ENCODE measurements around the gene KHDC4. TPM values are rescaled to one million over a fixed set of nuclear protein-coding genes. Genes with fewer than 3 reads are reported as not detected.
A peak's percentile ranks its signal among the peaks of the same experiment; 100 is the strongest.

Gene KHDC4
- total and polyA plus RNA-seq, 10 of the 15 experiments (the other 5 are each of a cell fraction or from before 2014, with no cell fraction given) = 11.7 to 109 (median 41.9) TPM

GRCh38 chr1:155911156-155912055 is 22.8 kb downstream of the KHDC4 start, which contains the start of gene RIT1 (continued):
- TF ChIP-seq IRF5 (IDR thresholded peaks at IDR 0.05; ENCODE audit: borderline replicate concordance) = no peak
- TF ChIP-seq REST (IDR thresholded peaks at IDR 0.05; ENCODE audit: low read depth, low read length) = no peak
- peak; percentile 96 for TF ChIP-seq YY1 (IDR thresholded peaks at IDR 0.05; ENCODE audit: low read depth, low read length)
- TF ChIP-seq MYB (IDR thresholded peaks at IDR 0.05; ENCODE audit: borderline replicate concordance, low read depth, low read length) = no peak
- TF ChIP-seq ESRRA (IDR thresholded peaks at IDR 0.05; ENCODE audit: low read length) = no peak
- TF ChIP-seq STAT3 (IDR thresholded peaks at IDR 0.05; ENCODE audit: low read depth, low read length) = no peak
- no peak for TF ChIP-seq CHD1 (IDR thresholded peaks at IDR 0.05; ENCODE audit: low read depth, low read length)
- no peak for TF ChIP-seq MAX (IDR thresholded peaks at IDR 0.05; ENCODE audit: low read depth, low read length)
- TF ChIP-seq ZNF592 (IDR thresholded peaks at IDR 0.05) = no peak
- TF ChIP-seq MLLT1 (IDR thresholded peaks at IDR 0.05) = no peak
- TF ChIP-seq SMARCA5 (IDR thresholded peaks at IDR 0.05) = no peak
- no peak for TF ChIP-seq SIX5 (IDR thresholded peaks at IDR 0.05; ENCODE audit: low read depth, low read length, severe bottlenecking)
- TF ChIP-seq CEBPB (IDR thresholded peaks at IDR 0.05; ENCODE audit: borderline replicate concordance in 1 of 2, low read depth in 2 of 2, low read length in 2 of 2) = no peak
- peak; percentile 83; the same call in 1 of the 2 replicates for TF ChIP-seq MTA2 (IDR thresholded peaks at IDR 0.05; ENCODE audit: low read depth)
- 0 out of 2 replicates have a peak, but pooled peaks have one; percentile 73 for TF ChIP-seq WRNIP1 (IDR thresholded peaks at IDR 0.05; ENCODE audit: borderline replicate concordance, low read depth, low read length)
- no peak for TF ChIP-seq BMI1 (IDR thresholded peaks at IDR 0.05; ENCODE audit: borderline replicate concordance)
- TF ChIP-seq ZNF622 (IDR thresholded peaks at IDR 0.05) = no peak
- no peak for TF ChIP-seq JUNB (IDR thresholded peaks at IDR 0.05)
- TF ChIP-seq GATAD2B (conservative IDR thresholded peaks at IDR 0.05; ENCODE audit: low read depth) = no peak
